HepG2 (cell line): Measurements from ENCODE around the gene LAPTM4A. TPM values are rescaled to one million over a fixed set of nuclear protein-coding genes. Genes with fewer than 3 reads are reported as not detected.
A peak's percentile ranks its signal among the peaks of the same experiment; 100 is the strongest.

Experiments
- AGO2 ChIP-seq: fragments of 200-400 bp; formaldehyde crosslinking; optimal IDR thresholded peaks from 2 replicates; pipeline ENCODE3; 2017; ENCODE audit warnings: mild to moderate bottlenecking, low read depth, low read length, moderate library complexity
- ATF4 ChIP-seq, 2 experiments: fragments of 450-650 bp in 1 of 2; sonication (generic) in 1 of 2; formaldehyde crosslinking; IDR thresholded peaks; 2 replicates each; pipeline versions ENCODE4 v1.5.0 to v1.8.0; 2020 to 2022; ENCODE audit warnings: mild to moderate bottlenecking in 1 of 2, missing genetic modification reagents in 1 of 2
- CENPBD1 ChIP-seq: sonication (generic); formaldehyde crosslinking; IDR thresholded peaks from 2 replicates; pipeline ENCODE4 v1.8.0; 2022; ENCODE audit warnings: missing genetic modification reagents, low read depth, mild to moderate bottlenecking, borderline replicate concordance
- CENPX ChIP-seq: sonication (generic); formaldehyde crosslinking; IDR thresholded peaks from 2 replicates; pipeline ENCODE4 v1.9.0; 2021; ENCODE audit warnings: mild to moderate bottlenecking, missing genetic modification reagents, moderate library complexity
- E2F2 ChIP-seq: sonication (generic); formaldehyde crosslinking; IDR thresholded peaks from 2 replicates; pipeline ENCODE4 v1.4.0; 2020; ENCODE audit warnings: missing genetic modification reagents, borderline replicate concordance
- FOXK2 ChIP-seq: fragments of 450-650 bp; IDR thresholded peaks from 2 replicates; pipeline ENCODE4 v1.6.1; 2016
- GATA4 ChIP-seq: sonication (generic); IDR thresholded peaks from 2 replicates; pipeline ENCODE4 v1.6.1; 2016; ENCODE audit warnings: antibody characterized with exemption, low read depth, borderline replicate concordance
- GATAD2A ChIP-seq: IDR thresholded peaks from 2 replicates; pipeline ENCODE4 v1.6.1; 2016
- HDAC2 ChIP-seq: sonication (generic); formaldehyde crosslinking; IDR thresholded peaks from 2 replicates; pipeline ENCODE4 v1.4.0; 2020; ENCODE audit warnings: missing genetic modification reagents
- HES4 ChIP-seq: sonication (generic); formaldehyde crosslinking; IDR thresholded peaks from 2 replicates; pipeline ENCODE4 v1.9.0; 2021; ENCODE audit warnings: mild to moderate bottlenecking, missing genetic modification reagents, borderline replicate concordance
- MAZ ChIP-seq, 2 experiments: sonication (generic) in 1 of 2; formaldehyde crosslinking in 1 of 2; IDR thresholded peaks; 2 replicates each; pipeline versions ENCODE4 v1.5.0 to v1.6.1; 2012 to 2020; ENCODE audit warnings: low read depth in 2 of 2, mild to moderate bottlenecking in 2 of 2, borderline replicate concordance in 1 of 2, improper control_type of control experiment in 1 of 2, low read length in 1 of 2, missing genetic modification reagents in 1 of 2, moderate library complexity in 1 of 2
- MXD4 ChIP-seq: IDR thresholded peaks from 2 replicates; pipeline ENCODE4 v1.6.1; 2016; ENCODE audit warnings: mild to moderate bottlenecking, missing biosample characterization, missing genetic modification reagents
- NBN ChIP-seq: fragments of 450-650 bp; conservative IDR thresholded peaks from 2 replicates; pipeline ENCODE4 v1.6.1; 2017
- NFE2 ChIP-seq: sonication (generic); formaldehyde crosslinking; IDR thresholded peaks from 2 replicates; pipeline ENCODE4 v1.4.0; 2020; ENCODE audit warnings: missing genetic modification reagents
- REXO4 ChIP-seq: sonication (generic); formaldehyde crosslinking; IDR thresholded peaks from 2 replicates; pipeline ENCODE4 v1.8.0; 2022; ENCODE audit warnings: missing genetic modification reagents, mild to moderate bottlenecking, borderline replicate concordance
- SALL1 ChIP-seq: sonication (generic); formaldehyde crosslinking; IDR thresholded peaks from 2 replicates; pipeline ENCODE4 v1.8.0; 2022; ENCODE audit warnings: mild to moderate bottlenecking, missing genetic modification reagents
- SALL2 ChIP-seq: sonication (generic); formaldehyde crosslinking; IDR thresholded peaks from 2 replicates; pipeline ENCODE4 v1.8.1; 2023; ENCODE audit warnings: mild to moderate bottlenecking, missing genetic modification reagents, inconsistent platforms
- SNAPC5 ChIP-seq: sonication (generic); formaldehyde crosslinking; IDR thresholded peaks from 2 replicates; pipeline ENCODE4 v1.8.1; 2023; ENCODE audit warnings: mild to moderate bottlenecking, missing genetic modification reagents, borderline replicate concordance
- ZBTB26 ChIP-seq: IDR thresholded peaks from 2 replicates; pipeline ENCODE4 v1.6.1; 2016; ENCODE audit warnings: missing compliant biosample characterization, missing genetic modification reagents, borderline replicate concordance
- ZBTB39 ChIP-seq: sonication (generic); formaldehyde crosslinking; IDR thresholded peaks from 2 replicates; pipeline ENCODE4 v1.5.0; 2020; ENCODE audit warnings: missing genetic modification reagents
- ZNF446 ChIP-seq: sonication (generic); formaldehyde crosslinking; IDR thresholded peaks from 2 replicates; pipeline ENCODE4 v1.5.0; 2020; ENCODE audit warnings: mild to moderate bottlenecking, missing genetic modification reagents
- ZNF530 ChIP-seq: sonication (generic); formaldehyde crosslinking; IDR thresholded peaks from 2 replicates; pipeline ENCODE4 v1.5.0; 2020; ENCODE audit warnings: low read depth, mild to moderate bottlenecking, missing genetic modification reagents
- ZNF788 ChIP-seq: sonication (generic); formaldehyde crosslinking; IDR thresholded peaks from 2 replicates; pipeline ENCODE4 v1.5.0; 2020; ENCODE audit warnings: mild to moderate bottlenecking, missing genetic modification reagents, borderline replicate concordance
- ZSCAN21 ChIP-seq: sonication (generic); formaldehyde crosslinking; IDR thresholded peaks from 2 replicates; pipeline ENCODE4 v1.8.0; 2022; ENCODE audit warnings: mild to moderate bottlenecking, missing genetic modification reagents, moderate library complexity, borderline replicate concordance
- polyA plus RNA-seq, 8 experiments: library from polyadenylated mRNA; depleted of rRNA in 3 of 8; stranded (reverse) in 7 of 8; unstranded in 1 of 8; fragments of >200 nt; fragmentation: Illumina TruSeq in 4 of 8; extraction: Trizol in 4 of 8; gene quantifications; 2 replicates each; pipeline versions ENCODE4 v1.2.1 to v1.2.3, GENCODE V29; 2011 to 2016; ENCODE audit warnings: low read depth in 4 of 8, missing spikeins in 1 of 8, mixed read lengths in 1 of 8; ENCODE audit not compliant: insufficient read depth in 1 of 8
- total RNA-seq, 5 experiments: library from RNA; depleted of rRNA; stranded (reverse); fragments of >200 nt; fragmentation: Illumina TruSeq; extraction: Trizol; gene quantifications; 2 replicates each; pipeline ENCODE4 v1.2.3, GENCODE V29; 2016; ENCODE audit warnings: low read depth in 1 of 5

The LAPTM4A gene
- total and polyA plus RNA-seq, 2 of the 13 experiments (the other 11 are each of a cell fraction or from before 2014, with no cell fraction given): 116 to 558 TPM

GRCh38 chr2:20097889-20098714 lies 46.7 kb upstream of the LAPTM4A start (continued):
- no peak for TF ChIP-seq ZBTB39 (CRISPR knock-in tag)
- TF ChIP-seq ZNF788 (CRISPR knock-in tag): no peak; the same call in 1 of the 2 replicates
- TF ChIP-seq HDAC2 (CRISPR knock-in tag): peak; percentile 49; the same call in 1 of the 2 replicates
- TF ChIP-seq ZNF446 (CRISPR knock-in tag): no peak
- peak; percentile 73 for TF ChIP-seq SALL1 (CRISPR knock-in tag)
- TF ChIP-seq ZNF530 (CRISPR knock-in tag): no peak
- TF ChIP-seq ATF4 (CRISPR knock-in tag; IDR thresholded peaks at IDR 0.05): no peak
- no peak for TF ChIP-seq E2F2
- TF ChIP-seq MAZ (IDR thresholded peaks at IDR 0.05; ENCODE audit: borderline replicate concordance, low read depth, low read length): 0 out of 2 replicates have a peak, but pooled peaks have one; percentile 18
- no peak for TF ChIP-seq MAZ (CRISPR knock-in tag; IDR thresholded peaks at IDR 0.05; ENCODE audit: low read depth)
- TF ChIP-seq HES4 (CRISPR knock-in tag): no peak
- no peak for TF ChIP-seq ZBTB26 (CRISPR knock-in tag)
- no peak for TF ChIP-seq SNAPC5 (CRISPR knock-in tag)
- no peak for TF ChIP-seq AGO2
- TF ChIP-seq REXO4 (CRISPR knock-in tag): no peak
- no peak for TF ChIP-seq GATA4
- no peak for TF ChIP-seq CENPBD1 (CRISPR knock-in tag)
- TF ChIP-seq ZSCAN21: no peak
- TF ChIP-seq NFE2 (CRISPR knock-in tag): no peak
- TF ChIP-seq NBN: no peak
- no peak for TF ChIP-seq SALL2 (CRISPR knock-in tag)
- TF ChIP-seq GATAD2A (CRISPR knock-in tag): peak; percentile 56; the same call in 1 of the 2 replicates
- no peak for TF ChIP-seq CENPX (CRISPR knock-in tag)
- peak; percentile 73; the same call in 1 of the 2 replicates for TF ChIP-seq MXD4 (CRISPR knock-in tag)
- no peak for TF ChIP-seq FOXK2
